Stimulated activated CD4-positive, alpha-beta T cell treated with anti-CD3 and anti-CD28 coated beads, Interleukin-4, amount 100 ng/mL, for 48 hours (primary cell): ENCODE results near the gene SLC17A9.
"Not testable (repeated sequence)": the region's sequence is repeated elsewhere in the genome, so short reads cannot be mapped to it uniquely, and the experiment has no call there.

Source experiments
- DNase-seq, 2 donors: peaks; one replicate each; pipeline ENCODE4 v3.0.0-alpha.2; 2020; ENCODE audit warnings: low read depth in 2 of 2

The SLC17A9 gene

DNA sequence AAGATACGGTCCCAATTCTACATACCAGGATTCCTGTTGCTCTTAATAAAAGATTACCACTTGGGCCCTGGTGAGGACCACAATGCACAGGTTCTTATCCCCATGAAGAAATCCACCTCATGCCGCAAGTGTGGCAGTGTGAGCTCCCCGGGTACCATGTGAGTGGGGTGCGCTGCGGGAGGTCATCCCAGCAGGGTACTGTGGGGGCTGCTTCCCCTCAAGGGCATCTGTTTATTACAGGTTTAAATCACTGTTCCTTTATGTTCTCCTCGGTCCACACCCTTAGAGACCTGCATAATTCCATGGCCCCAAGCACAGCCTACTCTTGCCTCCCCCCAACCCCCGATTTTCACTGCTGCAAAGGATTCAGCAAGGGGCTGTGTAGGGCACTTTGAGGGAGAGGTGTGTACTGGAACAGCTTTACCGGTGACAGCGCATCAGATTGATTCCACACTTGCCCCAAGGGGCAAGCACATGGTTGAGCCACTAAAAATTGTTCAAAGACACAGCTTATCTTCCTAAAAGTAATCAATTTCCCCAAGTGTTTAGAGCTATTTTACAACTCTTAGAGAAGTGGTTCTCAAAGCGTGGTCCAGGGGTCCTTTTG is 32.4 kb upstream of the SLC17A9 start:
- no peak for DNase-seq

DNA sequence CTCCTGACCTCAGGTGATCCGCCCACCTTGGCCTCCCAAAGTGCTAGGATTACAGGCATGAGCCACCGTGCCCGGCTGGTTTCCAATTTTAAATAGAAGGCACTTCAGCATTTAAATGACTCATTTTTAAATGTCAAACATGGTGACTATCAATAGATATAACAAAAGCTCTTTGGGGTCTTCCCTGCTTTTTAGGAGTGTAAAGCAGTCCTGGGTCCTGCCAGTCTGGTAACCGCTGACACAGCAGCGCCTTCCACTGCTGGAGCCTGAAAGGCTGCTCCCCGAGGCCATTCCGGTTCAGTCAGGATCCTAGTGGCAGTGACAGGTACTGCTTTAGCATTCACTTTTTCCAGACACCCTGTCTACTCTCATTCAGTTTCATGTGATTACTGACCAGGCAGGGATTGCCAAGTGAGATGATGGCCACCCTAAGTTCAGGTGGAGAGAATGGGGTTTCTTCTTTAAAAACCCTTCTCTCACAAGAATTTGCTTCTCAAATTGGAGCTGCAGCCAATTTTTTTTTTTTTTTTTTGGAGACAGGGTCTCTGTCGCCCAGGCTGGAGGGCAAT is 31.3 kb upstream of the SLC17A9 start:
- DNase-seq = peak; percentile 38 to 59

DNA sequence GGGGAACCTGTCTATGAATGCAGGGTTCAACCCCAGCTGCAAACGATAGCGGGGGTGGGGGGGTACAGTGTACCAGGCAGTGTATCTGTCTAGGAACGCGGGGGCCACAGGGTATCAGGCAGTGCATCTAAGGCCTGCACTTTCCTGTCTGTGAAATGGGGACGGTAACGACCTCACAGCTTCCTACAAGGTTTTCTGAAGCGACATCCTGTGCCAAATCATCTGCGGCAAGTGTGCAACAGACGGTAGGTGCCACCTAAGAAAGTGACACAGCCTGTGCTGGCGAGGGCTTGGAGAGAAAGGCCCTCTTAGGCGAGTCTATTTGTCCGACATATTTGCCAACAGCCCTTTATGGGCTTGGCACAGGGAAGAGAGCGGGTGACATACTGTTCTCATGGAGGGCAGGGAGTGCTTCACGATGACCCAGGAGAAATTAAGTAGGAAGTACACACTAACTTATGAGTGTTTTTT is 30.0 kb upstream of the SLC17A9 start:
- peak in 1 of 2 donors; percentile 25 for DNase-seq

DNA sequence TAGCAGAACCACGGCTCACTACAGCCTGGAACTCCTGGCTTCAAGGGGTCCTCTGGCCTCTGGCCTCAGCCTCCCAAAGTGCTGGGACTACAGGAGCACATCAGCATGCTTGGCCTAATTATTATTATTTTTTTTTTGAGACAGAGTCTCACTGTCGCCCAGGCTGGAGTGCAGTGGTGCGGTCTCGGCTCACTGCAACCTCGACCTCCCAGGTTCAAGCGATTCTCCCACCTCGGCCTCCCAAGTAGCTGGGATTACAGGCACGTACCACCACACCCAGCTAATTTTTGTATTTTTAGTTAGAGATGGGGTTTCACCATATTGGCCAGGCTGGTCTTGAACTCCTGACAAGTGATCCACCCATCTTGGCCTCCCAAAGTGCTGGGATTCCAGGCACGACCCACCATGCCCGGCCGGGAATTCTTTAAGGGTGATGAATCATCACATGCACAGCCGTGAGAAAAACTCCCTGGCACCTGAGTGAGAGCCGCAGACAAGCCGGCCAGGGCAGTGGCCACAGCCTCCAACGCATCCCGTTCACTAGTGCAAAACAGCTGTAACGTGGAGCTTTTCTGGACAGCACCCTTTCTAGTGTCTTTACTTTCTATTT is 29.3 kb upstream of the SLC17A9 start:
- DNase-seq = not testable (repeated sequence)

DNA sequence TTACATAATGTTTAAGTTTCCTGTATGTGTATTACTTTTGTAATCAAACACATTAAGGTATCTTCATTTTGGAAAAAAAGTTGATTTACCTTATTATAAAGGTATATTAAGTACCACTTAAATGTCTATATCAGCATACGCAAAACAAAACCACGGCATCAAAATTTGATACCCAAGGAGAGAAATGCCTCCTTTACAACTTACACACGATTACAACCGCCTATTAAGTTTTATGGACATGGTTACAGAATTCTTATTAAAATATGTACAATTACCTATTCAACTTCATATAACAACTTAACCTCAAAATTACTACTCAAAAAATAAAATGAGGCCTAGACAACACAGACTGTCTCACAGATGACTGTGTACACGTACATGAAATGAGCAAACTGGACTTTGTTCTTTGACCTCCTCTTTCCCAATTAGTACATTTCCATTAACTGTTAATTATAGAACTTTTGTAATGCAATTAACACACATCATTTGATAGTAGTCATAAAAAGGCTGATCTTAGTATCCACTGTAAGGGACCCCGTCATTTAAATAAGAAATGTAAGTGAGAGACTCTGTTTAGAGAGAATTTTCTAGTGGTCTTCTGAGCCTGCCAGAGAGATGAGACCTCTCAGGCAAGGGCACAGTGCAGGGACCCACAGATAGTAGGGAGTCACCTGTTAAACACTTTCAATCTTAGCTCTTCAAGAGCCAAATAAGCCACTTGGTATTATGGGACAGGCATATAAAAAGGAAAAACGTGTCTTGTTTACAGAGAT is 28.7 kb upstream of the SLC17A9 start:
- DNase-seq = no peak

DNA sequence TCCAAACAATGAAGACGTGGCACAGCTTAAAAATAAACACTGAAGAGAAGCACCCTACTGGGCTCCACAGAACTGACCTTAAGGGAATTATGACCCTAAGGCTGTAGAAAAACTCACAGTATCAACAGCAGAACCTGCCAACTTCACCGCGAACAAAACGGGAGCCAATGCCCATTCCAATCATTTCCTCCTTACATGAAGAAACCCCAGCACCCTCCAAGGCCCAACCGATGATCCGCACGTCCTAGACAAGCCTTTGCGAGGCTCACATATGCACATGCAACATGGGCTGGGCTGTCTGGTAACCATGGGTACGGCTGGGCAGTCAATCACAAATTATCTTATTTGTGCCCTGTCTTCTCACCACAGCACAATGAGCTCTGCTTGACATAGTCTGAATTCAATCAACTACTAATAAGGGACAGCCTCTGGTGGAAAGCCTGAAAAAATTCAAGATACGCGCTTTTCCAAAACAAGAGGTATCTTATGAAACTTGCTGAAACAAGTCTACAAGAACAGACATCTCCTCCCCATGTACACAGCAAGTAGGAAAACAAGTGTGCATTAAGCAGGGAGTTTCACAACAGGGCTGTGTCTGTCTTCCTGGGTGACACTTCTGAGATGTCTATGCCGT is 27.9 kb upstream of the SLC17A9 start:
- no peak for DNase-seq

DNA sequence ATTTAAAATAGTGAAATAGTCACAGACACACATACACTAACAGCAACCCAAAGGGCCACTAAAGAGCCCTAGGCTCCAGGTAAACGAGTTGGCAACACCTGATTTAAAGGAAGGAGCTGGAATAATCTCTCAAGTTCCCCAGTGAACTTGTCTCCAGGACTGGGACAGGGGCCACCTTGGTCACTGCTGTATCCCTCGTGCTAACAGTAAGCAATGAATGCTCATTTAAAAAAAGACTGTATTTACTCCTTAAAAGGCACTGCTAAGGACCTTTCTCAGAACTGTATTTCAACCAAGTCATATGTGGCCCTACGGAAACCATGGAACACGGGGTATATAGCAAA is 27.5 kb upstream of the SLC17A9 start:
- no peak for DNase-seq

DNA sequence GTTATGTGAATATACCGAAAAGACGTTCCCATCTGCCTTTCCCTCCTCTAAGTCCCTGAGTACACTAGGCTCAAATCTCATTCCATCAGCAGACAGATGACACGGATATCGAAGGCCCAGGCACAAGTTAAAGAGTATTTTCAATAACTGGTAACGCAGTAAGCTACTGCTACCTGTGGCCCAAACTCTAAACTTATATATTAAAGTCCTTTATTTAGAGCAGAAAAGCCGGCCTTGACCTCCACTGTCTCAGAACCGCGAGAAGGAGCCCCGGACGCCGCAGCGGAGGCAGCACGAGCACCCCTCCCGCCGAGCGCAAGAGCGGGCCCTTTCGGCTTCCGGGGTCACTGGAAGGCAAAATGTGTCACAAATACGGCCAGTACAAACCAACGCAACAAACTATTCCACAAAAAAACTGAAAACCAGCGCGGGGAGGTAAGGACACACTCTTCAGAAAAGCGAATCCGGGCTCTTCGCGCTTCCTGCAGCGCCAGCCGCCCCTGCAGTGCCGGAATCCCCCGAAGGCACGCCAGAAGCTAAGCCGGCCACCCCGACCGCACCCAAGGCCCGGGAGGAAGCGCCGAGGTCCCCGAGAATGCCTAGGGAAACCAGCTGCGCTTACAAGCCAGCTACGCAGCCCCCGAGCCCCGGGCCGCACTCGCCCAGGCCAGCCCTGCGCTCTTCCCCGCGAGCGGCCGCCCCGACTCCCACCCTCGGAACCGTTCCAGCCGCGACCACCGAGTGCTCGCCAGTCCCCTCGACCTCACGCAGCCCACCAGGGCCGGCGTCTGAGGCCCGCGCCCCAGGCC is 26.9 kb upstream of the SLC17A9 start:
- peak; percentile 39 to 40 for DNase-seq

DNA sequence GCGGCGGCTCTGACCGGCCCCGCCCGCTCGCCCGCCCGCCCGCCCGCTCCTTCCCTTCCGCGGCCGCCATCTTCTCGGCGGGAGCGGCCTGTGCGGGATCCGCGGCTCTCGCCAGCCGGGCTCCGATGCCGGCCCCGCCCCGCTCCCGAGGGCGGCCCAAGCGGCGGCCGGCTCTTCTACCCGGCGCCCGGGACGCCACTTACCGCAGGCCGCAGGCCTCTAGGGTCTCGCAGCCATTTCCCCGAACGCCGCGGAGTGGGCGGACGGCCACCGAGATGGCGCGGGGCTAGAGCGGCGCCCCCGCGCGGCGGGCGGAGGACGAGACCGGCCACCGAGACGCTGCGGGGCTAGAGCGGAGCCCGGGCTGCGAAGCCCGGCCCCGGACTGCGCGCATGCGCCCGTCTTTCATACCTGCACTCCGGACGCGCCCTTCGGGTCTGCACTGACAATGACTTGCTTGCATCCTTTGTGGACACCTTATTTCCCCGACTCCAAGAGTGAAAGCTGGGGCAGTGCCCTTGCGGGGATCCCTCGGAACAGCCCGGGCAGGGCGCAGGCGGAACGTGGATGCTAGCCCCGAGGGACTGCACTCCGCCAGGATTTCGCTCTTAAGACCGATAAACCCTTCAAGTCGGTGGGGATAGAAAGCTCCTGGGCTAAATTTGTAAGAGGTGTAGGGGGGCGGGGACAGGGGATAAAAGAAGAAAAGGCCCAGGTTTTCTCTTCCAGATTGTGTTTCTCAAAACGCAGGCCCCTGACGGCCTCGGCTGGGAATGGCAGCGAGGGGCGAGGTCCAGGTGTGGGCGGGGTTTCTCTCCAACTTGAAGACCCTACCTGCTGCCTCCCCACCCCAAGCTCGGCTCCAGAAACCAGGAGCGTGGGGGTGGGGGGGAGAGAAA is 26.0 kb upstream of the SLC17A9 start, which contains the start of gene DIDO1:
Gene DIDO1, minus strand, starts transcription at position 277 of the 899 bp plus-strand sequence.
- peak; percentile 82 to 84 for DNase-seq

DNA sequence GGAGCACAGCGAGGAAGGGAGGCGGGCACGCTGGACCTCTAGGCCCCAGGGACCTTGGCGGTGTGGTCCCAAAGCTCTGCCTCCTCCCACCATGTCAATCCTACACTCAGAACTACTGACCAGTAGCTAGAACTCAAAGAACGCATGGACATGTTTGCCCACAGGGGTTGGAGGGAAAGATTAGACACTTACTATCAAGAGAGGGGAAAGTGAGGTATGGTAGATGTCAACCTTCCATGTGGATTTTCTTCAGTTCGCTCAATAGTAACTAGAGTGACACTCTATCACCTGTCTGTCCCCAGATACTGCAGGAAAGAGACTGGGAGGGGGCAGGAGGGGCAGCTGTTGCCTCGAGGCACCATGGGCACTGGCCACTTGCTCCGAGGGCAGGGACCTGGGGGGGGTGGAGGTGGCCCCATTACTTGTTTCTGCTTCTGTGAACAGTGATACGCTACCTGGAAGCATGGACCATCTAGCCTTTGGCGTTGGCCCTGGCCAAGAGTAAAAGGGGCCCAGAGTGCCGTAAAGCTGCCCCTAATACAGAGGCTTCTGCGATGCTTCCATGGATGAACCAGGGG is 25.3 kb upstream of the SLC17A9 start:
- no peak for DNase-seq

DNA sequence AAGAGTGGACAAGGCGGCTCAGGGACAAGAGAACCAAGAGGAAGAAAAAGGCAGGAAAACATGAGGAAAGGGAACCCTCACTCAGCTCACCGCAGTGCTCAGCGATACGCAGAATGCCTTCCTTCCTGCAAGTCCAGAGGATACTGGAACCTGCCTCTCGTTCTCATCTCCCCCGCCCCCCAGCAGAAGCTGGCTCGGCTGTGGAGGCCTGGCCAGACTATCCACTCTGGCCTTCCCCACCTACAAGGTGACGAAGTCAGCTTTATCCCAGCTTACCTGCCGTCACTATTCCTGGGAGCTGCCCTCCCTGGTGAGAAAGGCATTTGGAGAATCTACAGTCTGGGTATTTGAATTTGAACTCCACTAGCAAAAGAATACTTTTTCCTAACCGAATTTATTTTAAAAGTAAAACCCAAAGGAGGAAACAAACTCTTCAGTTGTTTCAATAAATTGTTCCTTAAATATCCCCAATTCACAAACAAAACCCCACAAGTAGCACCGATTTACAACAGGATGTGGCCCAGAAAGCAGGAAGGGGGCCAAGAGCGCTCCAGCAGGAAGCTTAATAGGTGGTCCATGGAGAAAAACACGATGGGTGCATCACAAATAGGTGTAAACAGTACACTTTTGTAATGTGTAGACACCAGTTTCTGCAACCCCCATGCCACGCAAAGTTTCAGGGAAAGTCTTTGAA is 24.1 kb upstream of the SLC17A9 start:
- no peak for DNase-seq

DNA sequence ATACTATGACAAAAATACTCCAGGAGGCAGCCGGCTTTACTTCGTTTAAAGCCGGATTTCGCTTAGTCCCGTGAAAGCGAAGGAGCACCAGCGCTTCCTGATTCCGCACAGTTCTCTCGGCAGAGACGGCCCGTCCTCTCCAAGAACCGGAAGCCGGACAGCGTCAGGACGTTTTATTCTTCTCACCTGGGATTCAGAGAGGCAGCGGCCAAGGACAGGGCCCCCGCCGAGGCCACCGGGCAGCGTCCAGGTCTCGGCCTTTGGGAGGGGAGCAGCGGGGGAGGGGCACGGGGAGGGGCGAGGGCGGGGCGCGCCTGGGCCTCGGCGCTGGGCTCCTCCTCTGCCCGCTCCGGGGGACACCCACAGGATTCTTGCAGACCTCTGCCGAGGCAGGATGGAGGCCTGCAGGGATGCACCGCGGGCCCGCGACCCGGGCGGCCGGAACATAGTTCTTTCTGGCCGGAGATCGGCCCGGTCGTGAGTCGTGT is 23.4 kb upstream of the SLC17A9 start:
- peak in 1 of 2 donors; percentile 53 for DNase-seq

DNA sequence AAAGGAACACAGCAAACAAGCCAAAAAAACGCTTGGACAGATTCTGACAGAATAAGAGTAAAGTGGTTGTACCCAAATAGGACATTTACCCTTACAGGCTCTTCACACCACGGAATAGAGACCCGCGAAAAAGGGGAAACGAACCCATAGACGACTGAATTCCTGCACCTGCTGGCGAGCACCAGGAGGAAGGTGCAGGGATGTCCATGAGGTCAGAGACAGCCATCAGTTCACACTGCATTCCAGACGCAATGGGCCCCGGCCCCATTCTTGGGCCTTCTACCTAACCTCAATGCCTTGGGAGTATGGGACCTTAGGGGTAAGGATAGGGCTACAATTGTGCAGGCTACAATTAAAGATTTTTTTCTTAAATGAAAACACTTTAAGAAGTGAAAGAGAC is 21.0 kb upstream of the SLC17A9 start:
- no peak for DNase-seq

DNA sequence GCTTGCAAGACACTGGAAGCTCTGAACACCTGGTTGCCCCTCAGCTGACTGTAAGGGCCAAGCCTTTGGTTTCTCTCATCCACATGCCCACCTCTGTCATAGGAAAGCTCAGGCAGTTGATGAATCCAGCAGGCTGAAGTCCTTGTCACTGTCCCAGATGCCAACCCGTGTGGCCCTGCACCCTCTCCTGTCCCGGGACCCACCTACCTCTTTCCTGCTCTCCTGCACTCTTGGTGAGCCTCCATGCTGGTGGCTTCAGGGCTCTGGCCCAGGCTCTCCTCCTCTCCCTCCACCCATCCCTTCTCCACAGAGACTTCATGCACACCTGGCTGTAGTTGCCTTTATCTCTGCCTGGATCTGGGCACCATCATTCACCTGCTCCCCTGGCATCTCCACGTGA is 18.5 kb upstream of the SLC17A9 start:
- DNase-seq = no peak

DNA sequence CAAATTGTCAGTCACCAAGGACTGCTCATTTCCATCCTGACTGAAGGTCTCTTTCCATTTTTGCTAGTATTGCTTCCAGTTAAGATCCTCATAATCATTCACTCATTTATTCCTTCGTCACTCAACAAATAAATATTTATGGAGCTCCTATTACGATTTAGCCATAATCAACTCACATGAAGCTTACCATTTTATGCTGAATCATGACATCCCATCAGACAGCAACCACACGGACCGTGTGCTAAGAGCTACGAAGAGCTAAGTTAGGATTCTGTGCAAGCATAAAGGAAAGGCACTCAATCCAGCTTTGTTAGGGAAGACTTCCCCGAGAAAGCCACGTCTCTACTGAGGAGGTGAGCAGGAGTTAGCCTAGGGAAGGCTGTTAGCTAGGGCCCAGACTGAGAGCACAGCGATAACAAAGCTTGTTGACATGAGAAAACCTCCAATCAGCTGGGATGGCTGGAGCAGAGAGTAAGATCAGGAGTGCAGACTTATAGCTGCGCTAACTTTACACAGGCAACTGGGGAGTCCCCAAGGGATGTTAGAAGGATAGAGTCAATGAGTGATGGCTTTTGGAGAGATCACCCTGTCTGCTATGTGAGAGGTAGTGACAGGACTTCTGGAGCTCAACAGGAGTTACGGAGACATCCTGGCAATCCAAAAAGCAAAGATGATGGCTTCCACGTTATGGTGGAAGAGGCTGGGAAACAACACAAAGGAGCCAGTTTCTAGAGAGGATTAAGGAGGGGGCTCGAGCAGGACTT is 17.1 kb upstream of the SLC17A9 start:
- no peak for DNase-seq

DNA sequence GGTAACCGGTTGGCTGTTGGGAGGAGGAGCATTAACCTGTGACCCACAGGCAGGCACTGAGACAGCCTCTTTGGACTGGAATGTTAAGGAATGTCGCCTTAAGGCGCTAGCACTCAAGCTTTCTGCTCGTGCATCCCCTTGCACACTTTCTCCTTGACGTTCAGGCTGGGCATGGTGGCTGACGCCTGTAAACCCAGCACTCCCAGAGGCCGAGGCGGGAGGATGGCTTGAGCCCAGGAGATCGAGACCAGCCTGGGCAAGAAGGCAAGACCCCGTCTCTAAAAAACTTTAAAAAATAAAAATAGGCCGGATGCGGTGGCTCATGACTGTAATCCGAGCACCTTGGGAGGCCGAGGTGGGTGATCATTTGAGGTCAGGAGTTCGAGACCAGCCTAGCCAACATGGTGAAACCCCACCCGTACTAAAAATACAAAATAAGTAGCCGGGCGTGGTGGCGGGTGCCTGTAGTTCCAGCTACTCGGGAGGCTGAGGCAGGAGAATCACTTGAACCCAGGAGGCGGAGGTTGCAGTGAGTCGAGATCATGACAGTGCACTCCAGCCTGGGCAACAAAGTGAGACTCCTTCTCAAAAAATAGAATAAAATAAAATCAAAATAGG is 16.4 kb upstream of the SLC17A9 start:
- DNase-seq = no peak

DNA sequence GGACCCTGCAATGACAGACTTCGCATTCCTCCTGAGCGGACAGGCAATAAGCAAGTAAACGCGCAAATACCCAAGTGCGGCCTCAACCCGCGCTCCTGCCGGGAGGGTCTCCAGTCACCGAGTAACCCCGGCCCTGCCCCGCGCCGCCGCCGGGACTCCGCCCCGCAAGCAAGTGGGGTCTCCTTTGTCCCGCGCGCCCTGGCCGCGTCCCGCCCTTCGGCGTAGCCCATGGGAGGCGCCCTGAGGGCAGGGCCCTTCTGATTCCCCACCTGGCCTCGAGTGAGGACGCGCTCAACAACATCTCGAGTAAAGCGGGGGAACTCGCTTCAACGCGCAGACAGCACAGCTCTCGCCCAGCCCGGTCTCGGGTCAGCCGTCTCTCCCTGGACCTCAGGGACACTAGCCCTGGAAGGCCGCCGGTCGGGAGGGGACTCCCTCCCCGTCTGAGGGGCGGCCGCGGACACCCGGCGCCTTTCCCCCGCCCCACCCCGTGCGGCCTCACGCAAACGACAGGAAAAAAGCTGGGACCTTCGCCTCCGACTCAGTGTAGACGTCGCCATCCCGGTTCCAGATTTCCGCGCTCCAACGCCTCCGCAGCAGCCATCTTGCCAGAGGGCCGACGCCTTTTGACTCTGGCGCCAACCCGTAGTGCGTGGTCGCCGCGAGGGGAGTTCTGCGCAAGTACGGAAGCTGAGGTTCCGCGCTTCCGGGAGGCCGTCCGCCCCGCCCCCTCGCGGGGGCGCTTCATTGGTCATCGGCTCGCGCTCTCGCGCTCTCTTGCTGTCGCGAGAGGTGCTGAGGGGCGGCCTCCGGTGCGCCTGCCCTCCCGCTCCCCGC is 15.0 kb upstream of the SLC17A9 start:
- peak; percentile 93 to 96 for DNase-seq
